Activated CD8-positive, alpha-beta memory T cell treated with anti-CD3 and anti-CD28 coated beads, Interleukin-2, amount 10 ng/mL, durations not matched to agents 7 days and 5 days (primary cell): ENCODE data around the gene POLDIP3. TPM values are rescaled to one million over a fixed set of nuclear protein-coding genes. Genes with fewer than 3 reads are reported as not detected.
"Not testable (repeated sequence)": the region's sequence is repeated elsewhere in the genome, so short reads cannot be mapped to it uniquely, and the experiment has no call there.

Experiments used
- ATAC-seq: fragments of 150-1000 bp; cut with Tn5 transposase; one replicate; pipeline ENCODE4 v1.10.0; 2021; ENCODE audit warnings: moderate library complexity
- CTCF ChIA-PET: fragments of 350-600 bp; sonication (Branson Sonifier 250); formaldehyde crosslinking; loops from one replicate; lab custom pipeline; 2021; ENCODE audit warnings: antibody characterized with exemption; lab: Charles Lee
- DNase-seq: peaks from one replicate; pipeline ENCODE4 v3.0.0-alpha.2; 2020
- H3K27ac Mint-ChIP-seq: one replicate; pipeline ENCODE4 v1.8.0; 2021; ENCODE audit warnings: mild to moderate bottlenecking, mixed read lengths
- H3K27me3 Mint-ChIP-seq: one replicate; pipeline ENCODE4 v1.8.0; 2021; ENCODE audit warnings: mixed read lengths
- H3K36me3 Mint-ChIP-seq: one replicate; pipeline ENCODE4 v1.8.0; 2021; ENCODE audit warnings: mild to moderate bottlenecking, mixed read lengths
- H3K4me1 Mint-ChIP-seq: one replicate; pipeline ENCODE4 v1.8.0; 2021; ENCODE audit warnings: mixed read lengths
- H3K4me3 Mint-ChIP-seq: one replicate; pipeline ENCODE4 v1.8.0; 2021; ENCODE audit warnings: mild to moderate bottlenecking, moderate library complexity, mixed read lengths
- H3K9me3 Mint-ChIP-seq: one replicate; pipeline ENCODE4 v1.8.0; 2022; ENCODE audit warnings: low read depth, mixed read lengths
- total RNA-seq, 2 experiments: library from RNA; stranded (reverse); gene quantifications; one replicate each; pipeline ENCODE4 v1.2.3, GENCODE V29; 2021

POLDIP3 gene
- total RNA-seq, 2 experiments from 2014 or later = 81.8 to 82.7 TPM

DNA sequence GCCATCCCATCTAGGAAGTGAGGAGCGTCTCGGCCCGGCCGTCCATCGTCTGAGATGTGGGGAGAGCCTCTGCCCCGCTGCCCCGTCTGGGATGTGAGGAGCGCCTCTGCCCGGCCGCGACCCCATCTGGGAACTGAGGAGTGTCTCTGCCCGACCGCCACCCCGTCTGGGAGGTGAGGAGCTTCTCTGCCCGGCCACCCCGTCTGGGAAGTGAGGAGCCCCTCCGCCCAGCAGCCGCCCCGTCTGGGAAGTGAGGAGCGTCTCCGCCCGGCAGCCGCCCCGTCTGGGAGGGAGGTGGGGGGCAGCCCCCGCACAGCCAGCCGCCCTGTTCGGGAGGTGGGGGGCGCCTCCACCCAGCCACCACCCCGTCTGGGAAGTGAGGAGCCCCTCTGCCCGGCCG is 7.0 kb downstream of the POLDIP3 start:
- ATAC-seq, H3K27me3 Mint-ChIP-seq, DNase-seq, H3K27ac Mint-ChIP-seq, H3K9me3 Mint-ChIP-seq, H3K4me3 Mint-ChIP-seq, CTCF ChIA-PET: not testable (repeated sequence)
- peaks cover 36% of the 10 kb centered on the region for H3K36me3 Mint-ChIP-seq
- peaks cover 35% of the 10 kb centered on the region for H3K4me1 Mint-ChIP-seq

DNA sequence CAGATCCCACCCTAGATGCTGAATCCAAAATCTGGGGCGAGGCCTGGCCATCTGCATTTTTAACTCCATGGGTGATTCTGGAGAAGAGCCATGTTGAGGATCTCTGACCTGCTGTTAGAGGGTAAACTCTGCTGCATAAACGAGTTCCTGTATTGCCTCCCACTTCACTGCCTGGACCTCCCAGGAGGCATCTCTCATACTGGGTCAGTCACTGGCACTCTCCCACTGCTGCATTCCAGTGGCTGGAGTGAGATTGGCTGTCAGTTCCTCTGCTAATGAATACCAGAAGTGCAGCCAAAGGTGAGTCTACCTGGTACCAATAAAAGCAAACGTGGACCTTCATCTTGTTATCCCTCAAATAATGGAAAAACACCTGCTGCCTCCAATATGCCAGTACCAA is 10.3 kb downstream of the POLDIP3 start:
- peaks cover 42% of the 10 kb centered on the region for H3K36me3 Mint-ChIP-seq
- no peak overlapping the region for H3K4me3 Mint-ChIP-seq
- ATAC-seq = no peak
- H3K4me1 Mint-ChIP-seq = peaks cover 13% of the 10 kb centered on the region
- CTCF ChIA-PET = no interaction called here
- no peak for DNase-seq
- no peak overlapping the region for H3K27ac Mint-ChIP-seq
- H3K9me3 Mint-ChIP-seq = no peaks in the 10 kb centered on the region
- no peaks in the 10 kb centered on the region for H3K27me3 Mint-ChIP-seq

DNA sequence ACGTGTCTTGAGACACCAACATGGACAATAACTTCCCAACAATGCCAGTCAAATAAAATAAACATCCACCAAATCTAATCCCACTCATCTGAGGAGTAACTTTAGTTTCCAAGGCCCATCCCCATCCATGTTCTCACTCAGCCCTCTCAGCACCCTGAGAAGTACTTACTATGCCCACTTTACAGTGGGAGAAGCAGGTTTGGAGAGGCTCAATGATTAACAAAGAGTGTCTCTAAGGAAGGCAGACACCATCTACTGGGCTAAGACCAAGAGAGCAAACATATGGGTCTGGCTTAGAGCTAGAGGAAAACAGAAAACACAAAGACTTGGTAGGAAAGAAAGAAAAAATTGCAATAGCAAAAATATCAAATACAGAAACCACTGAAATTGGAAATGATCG is 11.3 kb downstream of the POLDIP3 start:
- DNase-seq = no peak
- Mint-ChIP-seq H3K4me3 (no peak overlapping the region), H3K27me3 (no peaks in the 10 kb centered on the region), H3K27ac (no peak overlapping the region), H3K4me1 (peaks cover 11% of the 10 kb centered on the region), H3K9me3 (no peaks in the 10 kb centered on the region), H3K36me3 (peaks cover 47% of the 10 kb centered on the region)
- no peak for ATAC-seq
- CTCF ChIA-PET = no interaction called here

GRCh38 chr22:42602470-42602869 is 12.2 kb downstream of the POLDIP3 start:
- Mint-ChIP-seq H3K9me3 (no peaks in the 10 kb centered on the region), H3K36me3 (peaks cover 44% of the 10 kb centered on the region), H3K27me3 (no peaks in the 10 kb centered on the region), H3K27ac (no peak overlapping the region), H3K4me3 (no peak overlapping the region), H3K4me1 (peaks cover 11% of the 10 kb centered on the region)
- no peak for DNase-seq
- CTCF ChIA-PET = interaction anchor here (1.5 kb wide), 1 partner anchor 9 kb away, joined by 3 read pairs; no protein-coding TSS in a partner anchor
- no peak for ATAC-seq

GRCh38 chr22:42601879-42602465 is 12.7 kb downstream of the POLDIP3 start:
- ATAC-seq (no peak), DNase-seq (no peak)
- Mint-ChIP-seq H3K9me3 (no peaks in the 10 kb centered on the region), H3K27me3 (no peaks in the 10 kb centered on the region), H3K36me3 (peaks cover 47% of the 10 kb centered on the region), H3K27ac (no peak overlapping the region), H3K4me1 (peaks cover 11% of the 10 kb centered on the region), H3K4me3 (no peak overlapping the region)
- CTCF ChIA-PET = interaction anchor here (1.5 kb wide), 1 partner anchor 9 kb away, joined by 3 read pairs; no protein-coding TSS in a partner anchor

DNA sequence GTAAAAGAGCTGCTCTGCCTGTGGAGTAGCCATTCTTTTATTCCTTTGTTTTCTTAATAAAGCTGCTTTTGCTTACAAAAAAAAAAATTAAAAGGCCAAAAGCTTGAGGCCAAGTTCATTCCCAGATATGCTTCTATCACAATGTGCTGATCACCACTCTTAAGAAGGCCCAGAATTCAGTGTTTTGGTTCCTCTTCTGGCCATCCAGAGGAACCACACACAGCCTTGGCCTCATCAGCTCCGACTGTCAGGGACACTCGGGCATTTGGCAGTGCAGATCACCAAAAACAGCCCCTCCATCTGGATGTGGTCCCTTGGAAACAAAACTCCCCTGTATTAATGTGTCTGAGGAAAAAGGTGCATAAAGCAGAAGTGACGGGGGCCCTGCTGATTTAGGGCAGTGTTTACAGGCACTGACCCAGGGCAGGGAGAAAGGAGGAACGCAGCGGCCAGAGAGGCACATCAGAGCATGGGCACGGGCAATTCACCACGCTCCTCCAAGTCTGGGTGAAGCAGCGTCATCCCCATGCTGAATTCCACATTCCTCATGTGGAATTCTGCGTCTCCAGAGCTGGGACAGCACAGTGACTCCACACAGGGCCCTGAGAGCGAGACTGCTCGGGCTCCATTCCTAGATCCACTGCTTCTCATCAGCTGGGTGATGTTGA is 17.7 kb downstream of the POLDIP3 start:
- H3K4me3 Mint-ChIP-seq = no peak overlapping the region
- no peak for ATAC-seq
- H3K27ac Mint-ChIP-seq = no peak overlapping the region
- CTCF ChIA-PET = interaction anchor here (0.6 kb wide), 1 partner anchor 12 kb away, joined by 3 read pairs; no protein-coding TSS in a partner anchor
- peaks cover 6% of the 10 kb centered on the region for H3K4me1 Mint-ChIP-seq
- peaks cover 50% of the 10 kb centered on the region for H3K36me3 Mint-ChIP-seq
- no peaks in the 10 kb centered on the region for H3K27me3 Mint-ChIP-seq
- no peaks in the 10 kb centered on the region for H3K9me3 Mint-ChIP-seq
- DNase-seq = no peak

DNA sequence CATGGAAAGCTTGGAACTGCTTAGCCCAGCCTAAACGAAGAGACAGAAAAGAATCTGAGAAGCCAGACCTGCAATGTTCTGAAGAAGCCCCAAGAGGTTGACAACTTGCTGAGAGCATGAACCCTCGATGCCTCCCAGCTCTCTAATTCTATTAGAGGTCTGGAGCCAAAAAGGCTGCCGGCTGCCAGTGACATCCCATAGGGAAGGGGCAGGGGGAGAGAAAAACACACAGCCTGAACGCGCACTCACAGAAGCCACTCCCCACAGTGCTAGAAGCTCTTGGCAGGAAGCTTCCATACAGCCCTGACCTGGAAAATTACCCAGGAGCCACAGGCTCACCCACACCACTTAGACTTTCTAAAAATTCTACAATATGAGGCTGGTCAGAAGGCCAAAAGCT is 18.3 kb downstream of the POLDIP3 start:
- CTCF ChIA-PET = no interaction called here
- no peak overlapping the region for H3K27ac Mint-ChIP-seq
- ATAC-seq (no peak), DNase-seq (no peak)
- no peaks in the 10 kb centered on the region for H3K9me3 Mint-ChIP-seq
- no peak overlapping the region for H3K4me3 Mint-ChIP-seq
- H3K27me3 Mint-ChIP-seq = no peaks in the 10 kb centered on the region
- H3K4me1 Mint-ChIP-seq = peaks cover 2% of the 10 kb centered on the region
- H3K36me3 Mint-ChIP-seq = peaks cover 48% of the 10 kb centered on the region

- no peak overlapping the region for H3K4me3 Mint-ChIP-seq
- no peaks in the 10 kb centered on the region for H3K27me3 Mint-ChIP-seq
- no peak for ATAC-seq
- H3K36me3 Mint-ChIP-seq = peaks cover 45% of the 10 kb centered on the region
- no peaks in the 10 kb centered on the region for H3K4me1 Mint-ChIP-seq
- no peak for DNase-seq
- CTCF ChIA-PET = interaction anchor here (0.5 kb wide), 1 partner anchor 125 kb away, joined by 3 read pairs; no protein-coding TSS in a partner anchor
- H3K27ac Mint-ChIP-seq = no peak overlapping the region
- H3K9me3 Mint-ChIP-seq = no peaks in the 10 kb centered on the region
Observed at GRCh38 chr22:42595434-42595833, 19.2 kb downstream of the POLDIP3 start.

DNA sequence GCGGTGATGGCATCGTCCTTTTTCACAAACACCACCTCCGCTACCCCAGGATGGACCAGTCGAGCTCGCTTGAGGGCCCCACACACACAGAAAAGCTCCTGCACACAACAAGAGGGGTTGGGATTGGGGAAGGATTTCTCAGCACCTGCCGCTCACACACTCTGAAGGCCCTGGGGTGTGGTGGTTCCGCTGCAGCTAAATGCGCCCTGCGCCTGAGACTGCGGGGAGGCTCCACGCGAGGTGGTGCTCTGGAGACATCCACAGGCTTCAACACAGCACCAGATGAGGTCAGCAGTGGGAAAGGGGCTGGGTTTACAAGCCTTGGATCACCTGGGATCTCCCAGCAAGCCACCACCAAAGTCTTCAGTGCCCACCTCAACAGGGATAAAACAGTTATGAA is 22.7 kb downstream of the POLDIP3 start:
- H3K27me3 Mint-ChIP-seq = no peaks in the 10 kb centered on the region
- H3K4me1 Mint-ChIP-seq = no peaks in the 10 kb centered on the region
- CTCF ChIA-PET = no interaction called here
- no peaks in the 10 kb centered on the region for H3K9me3 Mint-ChIP-seq
- peaks cover 34% of the 10 kb centered on the region for H3K36me3 Mint-ChIP-seq
- DNase-seq (no peak), ATAC-seq (no peak)
- no peak overlapping the region for H3K4me3 Mint-ChIP-seq
- no peak overlapping the region for H3K27ac Mint-ChIP-seq

DNA sequence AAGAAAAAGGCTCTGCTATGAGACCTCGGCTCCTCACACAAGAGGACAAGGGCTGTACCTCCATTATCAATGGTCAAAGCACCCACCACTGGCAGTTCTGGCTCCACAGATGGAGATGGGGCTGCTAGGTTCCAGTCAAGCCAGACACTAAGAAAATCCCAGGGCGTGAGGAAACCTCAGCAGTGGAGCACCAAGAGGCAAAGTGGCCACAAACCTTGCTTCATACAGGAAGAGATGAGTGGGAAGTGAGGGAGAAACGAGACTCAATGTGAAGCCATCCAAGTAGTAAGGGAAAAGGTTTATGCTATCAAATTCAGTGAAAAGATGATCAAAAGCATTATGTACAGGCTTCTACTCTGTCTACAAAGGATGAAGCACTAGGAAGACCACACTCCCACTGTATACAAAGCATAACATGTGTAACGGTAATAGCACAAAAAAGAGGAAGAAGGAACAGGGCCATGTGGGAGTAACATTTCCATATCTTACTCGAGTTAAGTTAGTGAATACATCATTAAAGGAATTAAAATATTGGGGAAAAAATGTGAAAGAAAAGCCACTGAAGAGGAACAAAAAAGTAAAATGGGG is 27.0 kb downstream of the POLDIP3 start:
- CTCF ChIA-PET = no interaction called here
- ATAC-seq (no peak), DNase-seq (no peak)
- Mint-ChIP-seq H3K36me3 (peaks cover 21% of the 10 kb centered on the region), H3K4me3 (no peak overlapping the region), H3K27me3 (no peaks in the 10 kb centered on the region), H3K4me1 (no peaks in the 10 kb centered on the region), H3K9me3 (no peaks in the 10 kb centered on the region), H3K27ac (no peak overlapping the region)

DNA sequence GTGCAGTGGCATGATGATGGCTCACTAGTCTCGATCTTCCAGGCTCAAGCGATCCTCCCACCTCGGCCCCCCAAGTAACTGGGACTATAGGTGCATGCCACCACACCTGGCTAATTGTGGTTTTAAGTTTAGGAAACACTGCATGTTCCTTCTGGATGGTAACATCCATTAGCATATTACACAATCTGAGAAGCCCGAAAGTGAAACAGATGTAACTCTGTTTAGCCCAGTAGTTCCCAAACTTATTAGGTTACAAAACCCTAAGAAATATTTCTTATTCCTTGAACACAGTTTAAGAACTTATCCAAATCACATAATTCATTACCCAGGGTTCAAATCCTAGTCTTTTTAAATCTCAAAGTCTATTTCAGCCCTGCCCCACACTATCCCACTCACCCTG is 28.3 kb downstream of the POLDIP3 start:
- CTCF ChIA-PET = no interaction called here
- H3K36me3 Mint-ChIP-seq = peaks cover 23% of the 10 kb centered on the region
- peaks cover 7% of the 10 kb centered on the region for H3K4me1 Mint-ChIP-seq
- ATAC-seq (no peak), DNase-seq (no peak)
- no peak overlapping the region for H3K4me3 Mint-ChIP-seq
- no peaks in the 10 kb centered on the region for H3K27me3 Mint-ChIP-seq
- no peak overlapping the region for H3K27ac Mint-ChIP-seq
- H3K9me3 Mint-ChIP-seq = no peaks in the 10 kb centered on the region

DNA sequence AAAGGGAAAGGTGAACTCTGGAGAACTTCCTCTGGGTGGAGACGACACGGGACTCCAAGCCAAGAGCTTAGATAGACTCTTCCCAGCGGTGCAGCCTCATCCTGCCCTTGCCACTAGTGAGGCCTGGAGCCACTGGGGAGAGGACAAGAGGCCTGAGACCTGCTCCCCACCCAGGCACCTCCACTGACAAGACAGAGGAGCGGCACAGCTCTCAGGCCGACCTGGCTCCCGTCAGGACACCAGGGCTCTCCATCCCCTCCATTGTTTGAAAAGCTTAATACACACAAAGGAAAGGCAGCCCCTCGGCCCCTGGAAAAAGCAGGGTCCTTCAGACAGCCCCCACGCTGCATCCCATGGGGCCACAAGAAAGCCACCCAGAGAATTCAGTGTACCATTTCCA is 29.6 kb downstream of the POLDIP3 start:
- no peak overlapping the region for H3K27ac Mint-ChIP-seq
- H3K4me1 Mint-ChIP-seq = peaks cover 11% of the 10 kb centered on the region
- peaks cover 24% of the 10 kb centered on the region for H3K36me3 Mint-ChIP-seq
- H3K9me3 Mint-ChIP-seq = no peaks in the 10 kb centered on the region
- no peak overlapping the region for H3K4me3 Mint-ChIP-seq
- H3K27me3 Mint-ChIP-seq = no peaks in the 10 kb centered on the region
- no peak for DNase-seq
- no peak for ATAC-seq
- CTCF ChIA-PET = no interaction called here

DNA sequence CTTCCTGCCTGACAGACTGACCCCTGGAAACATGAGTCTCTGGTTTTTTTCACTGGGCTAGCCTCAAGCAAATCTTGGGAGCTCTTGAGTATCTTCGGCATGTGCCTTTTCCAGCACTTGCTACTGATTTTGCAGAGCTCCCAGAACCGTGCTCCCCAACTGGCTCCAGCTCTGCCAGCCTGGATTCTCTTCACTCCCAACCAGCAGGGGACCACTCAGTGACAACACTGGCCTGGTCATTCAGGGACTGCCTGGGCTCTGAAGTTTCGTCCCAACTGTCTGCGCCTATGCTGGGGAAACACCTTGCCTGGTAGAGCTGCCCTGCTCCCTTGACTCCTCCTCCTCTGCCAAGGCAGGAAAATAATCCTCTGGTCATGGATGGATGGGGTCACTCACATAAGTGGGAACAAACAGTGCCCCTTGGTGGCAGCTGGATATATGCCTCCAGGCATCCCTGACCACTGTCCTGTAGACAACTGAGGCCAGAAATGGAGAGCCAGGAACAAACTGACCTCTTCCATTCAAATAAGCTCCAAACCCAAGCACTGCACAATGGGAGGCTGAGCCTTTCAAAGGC is 30.2 kb downstream of the POLDIP3 start:
- Mint-ChIP-seq H3K4me1 (peaks cover 13% of the 10 kb centered on the region), H3K27me3 (no peaks in the 10 kb centered on the region), H3K36me3 (peaks cover 24% of the 10 kb centered on the region), H3K9me3 (no peaks in the 10 kb centered on the region), H3K4me3 (no peak overlapping the region), H3K27ac (no peak overlapping the region)
- ATAC-seq = no peak
- CTCF ChIA-PET = interaction anchor here (1.0 kb wide), 1 partner anchor 29 kb away, joined by 3 read pairs; no protein-coding TSS in a partner anchor
- DNase-seq = no peak
